Fibroblast of gingiva (primary cell): Measurements from ENCODE around the gene KRTAP22-1.

Source experiments
- DNase-seq: peaks from one replicate; pipeline ENCODE4 v3.0.0-alpha.2; 2011; ENCODE audit warnings: low read depth

KRTAP22-1 gene

DNA sequence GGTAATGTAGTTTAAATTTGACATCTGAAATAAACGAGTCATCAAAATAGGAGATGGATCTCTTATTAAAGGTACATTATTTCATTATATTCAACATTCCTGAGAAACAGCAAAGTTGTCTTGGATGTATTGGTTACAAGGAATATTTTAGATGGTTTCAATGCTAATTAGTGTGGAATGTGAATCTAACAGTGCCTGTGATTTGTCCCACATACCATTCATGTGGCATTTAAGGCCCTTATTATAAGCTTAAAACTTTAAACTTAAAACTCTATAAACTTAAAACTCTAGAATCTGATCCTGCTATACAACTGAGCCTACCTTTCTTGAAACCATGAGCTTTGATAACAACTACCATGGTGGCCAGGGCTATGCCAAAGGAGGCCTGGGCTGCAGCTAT is at the start of gene KRTAP22-1:
KRTAP22-1 (plus strand) TSS at position 301 of the 400 bp plus-strand sequence.
- no peak for DNase-seq

- DNase-seq = no peak
These were observed 48.1 kb upstream of the KRTAP22-1 start for GRCh38 chr21:30552782-30553181.

DNA sequence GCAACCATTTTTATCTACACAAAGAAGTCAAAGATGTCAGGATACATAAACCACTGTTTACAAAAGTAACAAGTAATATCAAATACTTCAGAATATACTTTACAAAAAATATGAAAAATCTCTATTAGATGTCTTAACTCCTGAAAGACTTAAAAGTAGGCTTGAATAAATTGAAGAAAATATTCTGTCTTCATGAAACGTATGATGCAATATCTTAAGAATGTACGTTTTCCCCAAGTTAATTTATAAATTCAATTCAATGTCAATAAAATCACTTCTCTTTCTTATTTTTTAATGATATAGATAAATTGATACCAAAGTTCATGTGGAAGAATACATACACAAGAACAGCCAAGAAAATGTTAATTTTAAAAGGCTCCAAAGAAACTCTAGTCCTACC is 45.8 kb upstream of the KRTAP22-1 start:
- no peak for DNase-seq

- no peak for DNase-seq
These were observed 39.5 kb upstream of the KRTAP22-1 start, which contains the start of gene KRTAP19-7 for GRCh38 chr21:30561264-30561895. TSS of gene KRTAP19-7 (minus strand) at chr21:30561314. CDS start at chr21:30561289, 25 bp downstream.

- no peak for DNase-seq
These were observed 38.9 kb upstream of the KRTAP22-1 start for GRCh38 chr21:30561957-30562356.

GRCh38 chr21:30563072-30563471 is 37.8 kb upstream of the KRTAP22-1 start:
- no peak for DNase-seq

GRCh38 chr21:30563630-30564029 is 37.3 kb upstream of the KRTAP22-1 start:
- DNase-seq = no peak

GRCh38 chr21:30567617-30568016 is 33.3 kb upstream of the KRTAP22-1 start:
- no peak for DNase-seq

- no peak for DNase-seq
These were observed 23.1 kb upstream of the KRTAP22-1 start for GRCh38 chr21:30577766-30578165.

DNA sequence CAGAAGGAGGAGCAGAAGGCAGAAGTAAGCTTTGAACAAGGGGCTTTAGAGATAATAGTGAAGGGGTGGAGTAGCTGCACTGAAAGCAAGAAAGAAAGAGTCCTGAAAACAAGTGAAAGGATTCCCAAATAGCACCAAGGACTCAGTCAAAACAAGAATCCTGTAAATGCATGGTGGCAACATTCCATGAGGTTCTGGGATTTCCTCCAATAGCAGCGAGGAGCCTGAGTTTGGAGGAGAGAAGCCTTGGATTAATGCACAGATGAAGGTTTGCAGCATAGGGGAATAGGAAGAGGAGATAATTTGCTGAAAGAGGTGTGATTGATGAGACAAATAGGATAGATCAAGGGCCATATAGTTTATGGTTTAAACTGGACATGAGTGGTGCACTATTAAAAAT is 21.5 kb upstream of the KRTAP22-1 start:
- no peak for DNase-seq

DNA sequence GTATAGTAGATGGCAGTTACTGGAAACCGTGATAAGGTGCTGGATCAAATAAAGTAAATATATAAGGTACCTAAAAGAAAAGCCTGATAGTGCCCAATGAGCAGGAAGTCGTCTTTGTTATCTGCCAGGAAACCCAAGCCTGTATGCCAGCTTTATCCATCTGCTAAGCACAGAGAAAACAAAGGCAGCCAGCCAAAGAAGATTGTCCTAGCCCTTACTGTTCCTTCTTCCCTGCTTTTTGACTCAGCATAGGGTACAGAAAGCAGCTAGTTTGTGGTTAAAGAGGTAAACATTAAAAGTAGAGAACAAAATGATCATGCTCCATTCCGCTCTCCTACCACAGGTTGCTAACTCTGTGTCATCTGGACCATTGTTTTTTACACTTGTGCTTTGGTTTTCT is 20.8 kb upstream of the KRTAP22-1 start:
- no peak for DNase-seq

GRCh38 chr21:30582870-30583269 is 18.0 kb upstream of the KRTAP22-1 start:
- no peak for DNase-seq

DNA sequence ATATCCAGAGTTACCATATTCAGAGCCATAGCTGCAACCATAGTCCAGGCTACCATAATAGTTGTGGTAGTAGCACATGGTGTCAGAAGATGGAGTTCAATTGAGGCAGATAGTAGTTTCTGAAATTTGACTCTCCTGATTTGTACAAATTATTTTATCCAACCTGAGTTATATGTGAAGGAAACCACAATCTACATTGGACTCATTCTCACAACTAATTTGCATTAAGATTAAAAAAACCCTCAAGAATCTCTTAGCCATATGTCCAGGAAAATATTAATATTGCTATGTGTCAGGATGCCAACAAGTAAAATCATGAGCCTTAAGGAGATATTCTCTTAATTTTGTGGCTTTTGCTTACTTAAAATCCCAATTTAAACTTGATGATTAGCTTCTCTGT is 10.6 kb upstream of the KRTAP22-1 start, which contains the start of gene KRTAP22-2:
KRTAP22-2 (minus strand) TSS at position 101 of the 400 bp plus-strand sequence.
- no peak for DNase-seq

GRCh38 chr21:30592140-30592539 is 8.7 kb upstream of the KRTAP22-1 start, which contains the start of gene KRTAP6-3:
TSS of gene KRTAP6-3 (plus strand) at chr21:30592440. CDS start at chr21:30592446, 6 bp downstream.
- DNase-seq = no peak

- DNase-seq = no peak
These were observed 2.1 kb upstream of the KRTAP22-1 start, which contains the start of gene KRTAP6-2 for GRCh38 chr21:30598802-30599201. TSS of gene KRTAP6-2 (minus strand) at chr21:30598902. CDS start at chr21:30598874, 28 bp downstream.

- no peak for DNase-seq
These were observed 5.1 kb downstream of the KRTAP22-1 start for GRCh38 chr21:30605968-30606367.

GRCh38 chr21:30612132-30612531 is 11.2 kb downstream of the KRTAP22-1 start:
- DNase-seq = no peak

GRCh38 chr21:30613836-30614235 is 12.9 kb downstream of the KRTAP22-1 start, which contains the start of gene KRTAP6-1:
TSS of gene KRTAP6-1 (minus strand) at chr21:30613930. CDS start at chr21:30613904, 26 bp downstream.
- DNase-seq = no peak

DNA sequence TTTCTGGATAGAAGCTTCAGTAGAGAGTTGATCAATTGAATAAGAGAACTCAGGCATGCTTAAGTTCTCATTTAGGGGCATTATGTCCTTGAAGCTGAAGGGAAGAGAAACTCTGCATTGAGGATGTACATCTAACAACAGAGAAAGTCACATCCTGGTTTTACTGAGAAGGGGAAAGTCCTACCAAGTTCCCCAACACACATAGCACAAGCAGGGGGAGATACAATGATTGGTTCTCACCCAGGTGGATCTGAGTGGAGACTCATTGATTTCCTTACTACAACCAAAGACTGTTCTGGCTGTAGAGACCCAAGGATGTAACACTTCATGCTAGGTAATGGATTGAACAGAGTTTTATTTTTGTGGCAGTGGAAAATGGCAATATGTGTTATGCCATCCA is 14.3 kb downstream of the KRTAP22-1 start:
- DNase-seq = no peak

GRCh38 chr21:30616125-30616524 is 15.2 kb downstream of the KRTAP22-1 start, which contains the start of gene KRTAP20-1:
TSS of gene KRTAP20-1 (plus strand) at chr21:30616425. CDS start at chr21:30616455, 30 bp downstream.
- no peak for DNase-seq

DNA sequence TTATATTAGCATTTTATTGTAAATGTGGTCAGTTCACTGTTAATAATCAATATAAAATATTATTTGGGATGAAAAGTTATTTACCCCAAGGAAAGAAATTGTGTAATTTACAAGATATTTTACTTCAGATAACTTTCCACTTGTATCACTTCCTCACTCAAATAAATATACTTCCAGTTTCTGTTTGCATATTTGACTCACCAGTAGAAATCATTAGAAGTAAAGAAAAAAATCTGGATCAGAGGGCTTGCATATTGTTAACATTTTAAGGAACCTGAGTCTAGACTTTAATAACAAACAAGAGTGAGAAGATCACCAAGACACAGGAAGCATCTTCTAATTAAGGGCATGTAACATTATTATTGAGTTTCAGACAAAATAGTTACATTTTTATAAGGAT is 19.2 kb downstream of the KRTAP22-1 start:
- no peak for DNase-seq

- no peak for DNase-seq
These were observed 19.6 kb downstream of the KRTAP22-1 start, which contains the start of gene KRTAP20-4 for GRCh38 chr21:30620522-30620921. TSS of gene KRTAP20-4 (plus strand) at chr21:30620627.

DNA sequence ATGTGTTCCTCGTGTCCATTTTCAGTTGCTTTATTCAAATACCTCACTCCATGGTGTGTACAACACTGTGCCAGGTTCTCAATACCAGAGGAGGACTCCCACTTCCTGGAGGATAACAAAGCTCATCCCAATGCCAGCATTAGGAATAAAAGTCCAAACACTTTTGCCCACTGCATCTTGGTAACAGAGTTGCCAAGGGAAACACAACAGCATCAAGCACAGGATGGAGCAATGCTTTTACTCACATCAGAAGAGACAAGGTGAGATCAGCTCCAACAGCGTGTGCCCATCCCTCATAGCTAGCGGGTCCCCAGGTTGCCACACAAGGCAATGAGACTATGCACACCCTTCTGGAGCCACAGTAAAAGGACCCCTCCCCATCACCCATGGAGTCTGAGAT is 22.5 kb downstream of the KRTAP22-1 start:
- no peak for DNase-seq
